SJSA1 (cell line): ENCODE data around the gene DOK7. TPM values are rescaled to one million over a fixed set of nuclear protein-coding genes. Genes with fewer than 3 reads are reported as not detected.

Source experiments
- DNase-seq, 2 experiments: peaks; one replicate each; pipeline ENCODE4 v3.0.0-alpha.2; 2015 to 2020; ENCODE audit warnings: low spot score in 2 of 2, low read depth in 1 of 2
- H3K27ac ChIP-seq: fragments of 250-450 bp; sonication (Bioruptor Pico); 2 replicates; pipeline ENCODE4 v1.5.1; 2020; ENCODE audit warnings: mild to moderate bottlenecking, moderate library complexity
- H3K27me3 ChIP-seq: fragments of 250-450 bp; sonication (Bioruptor Pico); replicated peaks from 2 replicates; pipeline ENCODE4 v1.5.1; 2020; ENCODE audit warnings: mild to moderate bottlenecking, moderate library complexity
- H3K36me3 ChIP-seq: fragments of 250-450 bp; sonication (Bioruptor Pico); 2 replicates; pipeline ENCODE4 v1.5.1; 2020; ENCODE audit warnings: mild to moderate bottlenecking
- H3K4me1 ChIP-seq: fragments of 250-450 bp; sonication (Bioruptor Pico); replicated peaks from 2 replicates; pipeline ENCODE4 v1.6.1; 2021; ENCODE audit warnings: mild to moderate bottlenecking
- H3K4me3 ChIP-seq: fragments of 250-450 bp; sonication (Bioruptor Pico); 2 replicates; pipeline ENCODE4 v1.5.1; 2020; ENCODE audit warnings: mild to moderate bottlenecking
- H3K9me3 ChIP-seq: fragments of 250-450 bp; sonication (Bioruptor Pico); replicated peaks from 2 replicates; pipeline ENCODE4 v1.5.1; 2020; ENCODE audit warnings: mild to moderate bottlenecking
- total RNA-seq: library from RNA; depleted of rRNA; stranded (reverse); fragments of >200 nt; shearing (Covaris generic); gene quantifications from 2 replicates; pipeline ENCODE4 v1.2.3, GENCODE V29; 2014

Gene DOK7
- total RNA-seq, 1 experiment from 2014 or later = 0.05 TPM

DNA sequence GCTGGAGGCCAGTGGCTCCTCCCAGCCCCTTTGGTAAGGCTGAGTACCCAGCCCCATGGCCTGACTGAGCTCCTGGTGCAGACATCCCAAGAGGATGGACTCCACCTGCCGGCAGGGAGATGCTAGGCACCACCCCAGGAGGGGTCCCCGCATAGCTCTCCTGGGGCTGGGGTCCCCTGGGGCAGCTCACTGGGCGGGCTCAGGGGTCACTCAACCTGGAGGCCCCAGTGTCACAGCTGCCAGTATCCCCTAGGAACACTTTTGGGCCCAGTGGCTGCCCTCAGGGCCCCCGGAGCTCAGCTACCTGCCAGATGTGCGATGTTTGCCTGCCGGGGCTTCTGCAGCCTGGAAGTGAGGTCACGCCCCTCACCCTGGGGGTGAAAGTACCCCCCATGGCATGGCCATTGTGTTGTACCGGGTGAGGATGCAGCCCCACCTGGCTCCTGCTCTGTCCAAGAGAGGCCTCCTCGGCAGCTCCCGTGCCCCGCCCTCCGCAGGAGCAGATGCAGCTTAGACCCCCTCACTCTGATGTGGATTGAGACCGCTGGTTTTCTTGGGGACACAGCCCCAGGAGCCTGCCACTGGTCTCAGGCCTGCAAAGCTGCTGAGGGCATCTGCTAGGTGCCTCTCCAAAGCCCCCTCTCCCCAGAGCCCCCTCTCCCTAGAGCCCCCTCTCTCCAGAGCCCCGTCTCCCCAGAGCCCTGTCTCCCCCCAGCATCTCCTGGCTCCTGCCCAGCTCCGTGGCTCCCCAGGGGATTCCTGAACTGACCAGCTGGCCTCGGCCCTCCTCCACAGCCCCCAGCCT is 28.0 kb upstream of the DOK7 start:
- no peaks in the 10 kb centered on the region for H3K9me3 ChIP-seq
- H3K4me3 ChIP-seq = no peak overlapping the region
- no peak overlapping the region for H3K27ac ChIP-seq
- DNase-seq = no peak
- peaks cover 30% of the 10 kb centered on the region for H3K4me1 ChIP-seq
- no peaks in the 10 kb centered on the region for H3K27me3 ChIP-seq
- H3K36me3 ChIP-seq = peaks cover 26% of the 10 kb centered on the region

DNA sequence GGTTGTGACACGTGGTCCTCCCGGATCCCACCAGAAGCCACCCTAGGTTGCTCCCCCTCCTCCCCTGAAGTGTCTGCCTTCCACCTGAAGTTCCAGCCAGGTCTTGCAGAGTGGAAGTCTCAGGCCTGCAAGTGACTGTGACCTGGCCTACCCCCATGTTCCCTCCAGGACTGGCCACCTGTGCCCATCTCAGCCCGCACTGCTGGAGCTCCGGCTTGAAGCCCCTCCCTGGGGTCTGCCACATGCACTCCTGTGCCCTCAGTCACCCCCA is 27.5 kb upstream of the DOK7 start:
- Histone ChIP-seq H3K36me3 (peaks cover 21% of the 10 kb centered on the region), H3K4me1 (peaks cover 28% of the 10 kb centered on the region), H3K27me3 (no peaks in the 10 kb centered on the region), H3K4me3 (no peak overlapping the region), H3K27ac (no peak overlapping the region), H3K9me3 (no peaks in the 10 kb centered on the region)
- DNase-seq = no peak

DNA sequence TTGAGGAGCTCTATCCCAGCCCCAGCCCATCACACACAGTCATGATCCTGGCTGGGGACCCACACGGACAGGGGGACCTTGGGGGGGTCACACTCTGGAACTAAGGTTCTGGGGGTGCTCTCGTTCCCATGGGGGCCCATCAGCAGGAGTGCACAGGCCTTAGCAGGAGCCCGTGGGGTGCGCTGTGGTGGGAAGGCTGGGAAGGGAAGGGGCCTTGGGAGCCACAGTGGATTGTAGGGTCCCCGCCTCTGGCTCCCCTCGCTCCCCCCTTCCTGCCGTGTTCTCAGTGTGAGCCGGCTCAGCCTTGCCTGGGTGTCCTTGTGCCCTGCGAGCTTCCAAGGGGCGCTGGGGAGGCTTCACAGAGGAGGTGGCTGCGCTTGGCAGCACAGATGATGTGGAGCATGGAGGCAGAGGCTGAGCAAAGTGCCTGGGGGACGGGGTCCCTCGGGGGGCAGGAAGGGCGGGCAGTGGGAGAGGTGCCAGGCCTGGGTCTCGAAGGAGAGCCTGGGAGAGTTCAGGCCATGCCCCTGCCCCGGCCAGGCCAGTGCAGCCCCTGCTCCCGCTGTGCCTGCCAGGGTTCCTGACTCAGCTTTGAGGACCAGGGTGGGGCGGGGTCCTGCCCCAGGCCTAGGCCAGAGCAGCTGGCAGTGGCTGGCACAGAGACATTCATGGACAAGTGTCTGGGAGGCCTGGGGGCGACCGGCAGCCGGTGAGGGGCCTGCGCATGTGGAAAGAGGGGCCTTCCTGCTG is 26.9 kb upstream of the DOK7 start:
- Histone ChIP-seq H3K27ac (0 out of 2 replicates have a peak overlapping the region, but pooled peaks have one; percentile 13), H3K36me3 (peaks cover 14% of the 10 kb centered on the region), H3K4me1 (peaks cover 34% of the 10 kb centered on the region), H3K4me3 (no peak overlapping the region), H3K27me3 (no peaks in the 10 kb centered on the region), H3K9me3 (no peaks in the 10 kb centered on the region)
- no peak for DNase-seq

DNA sequence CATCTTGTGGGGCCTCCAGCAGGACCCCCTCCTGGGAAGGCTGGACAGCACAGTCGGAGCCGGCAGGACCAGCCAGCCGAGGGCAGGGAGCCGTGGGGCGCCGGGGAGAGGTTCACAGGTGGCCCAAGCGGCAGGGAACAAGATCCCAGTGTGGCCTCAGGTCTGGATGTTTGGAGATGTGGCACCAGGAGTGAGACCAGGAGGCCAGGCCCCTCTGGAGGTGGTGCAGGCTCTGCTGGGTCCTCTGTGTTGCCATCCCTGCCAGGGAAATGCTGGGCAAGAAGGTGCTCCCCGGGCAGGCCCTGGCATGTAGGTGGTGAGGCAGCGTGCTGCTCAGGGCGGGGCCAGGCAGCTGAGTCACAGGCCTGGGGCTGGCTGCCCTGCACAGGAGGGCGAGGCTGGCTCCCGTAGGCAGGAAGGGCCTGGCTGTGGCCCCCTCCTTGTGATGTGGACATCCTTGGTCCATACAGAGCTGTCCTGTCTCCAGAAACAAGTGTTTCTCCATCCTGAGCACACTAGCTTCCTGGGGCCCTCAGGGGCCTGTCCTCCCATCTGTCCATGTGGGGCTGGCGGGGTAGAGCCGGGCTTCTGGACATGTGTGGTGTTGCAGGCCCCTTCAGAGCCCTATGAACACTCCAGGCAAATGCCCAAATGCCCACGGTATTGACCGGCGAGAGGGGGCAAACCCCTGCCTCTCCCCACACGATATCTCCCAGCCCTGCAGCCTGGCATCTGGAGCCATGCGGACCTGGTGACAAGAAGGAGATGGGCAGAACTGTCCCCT is 26.1 kb upstream of the DOK7 start:
- 0 out of 2 replicates have a peak overlapping the region, but pooled peaks have one; percentile 13 for H3K27ac ChIP-seq
- no peaks in the 10 kb centered on the region for H3K9me3 ChIP-seq
- H3K4me3 ChIP-seq = no peak overlapping the region
- H3K27me3 ChIP-seq = no peaks in the 10 kb centered on the region
- peak; percentile 47 to 55 for DNase-seq
- H3K36me3 ChIP-seq = peaks cover 9% of the 10 kb centered on the region; the same call in 1 of the 2 replicates
- peaks cover 36% of the 10 kb centered on the region for H3K4me1 ChIP-seq

DNA sequence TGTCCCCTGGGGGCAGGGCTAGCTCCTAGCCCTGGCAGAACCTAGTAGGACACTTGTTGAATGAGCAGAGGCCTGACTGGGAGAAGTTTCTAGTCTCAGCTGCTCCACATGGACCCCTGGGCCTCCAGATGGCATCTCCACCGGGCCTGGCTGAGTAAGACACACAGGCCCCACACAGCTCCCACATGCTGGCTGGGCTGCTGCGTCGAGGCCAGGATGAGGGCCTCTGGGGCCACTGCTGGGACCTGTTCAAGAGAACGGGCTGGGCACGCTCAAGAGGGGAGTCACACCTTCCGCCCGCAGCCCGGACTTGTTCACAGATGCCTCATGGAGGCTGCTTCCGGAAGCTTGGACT is 25.5 kb upstream of the DOK7 start:
- no peak overlapping the region for H3K27ac ChIP-seq
- no peak for DNase-seq
- H3K4me3 ChIP-seq = no peak overlapping the region
- H3K36me3 ChIP-seq = peaks cover 6% of the 10 kb centered on the region; the same call in 1 of the 2 replicates
- peaks cover 36% of the 10 kb centered on the region for H3K4me1 ChIP-seq
- no peaks in the 10 kb centered on the region for H3K27me3 ChIP-seq
- no peaks in the 10 kb centered on the region for H3K9me3 ChIP-seq

DNA sequence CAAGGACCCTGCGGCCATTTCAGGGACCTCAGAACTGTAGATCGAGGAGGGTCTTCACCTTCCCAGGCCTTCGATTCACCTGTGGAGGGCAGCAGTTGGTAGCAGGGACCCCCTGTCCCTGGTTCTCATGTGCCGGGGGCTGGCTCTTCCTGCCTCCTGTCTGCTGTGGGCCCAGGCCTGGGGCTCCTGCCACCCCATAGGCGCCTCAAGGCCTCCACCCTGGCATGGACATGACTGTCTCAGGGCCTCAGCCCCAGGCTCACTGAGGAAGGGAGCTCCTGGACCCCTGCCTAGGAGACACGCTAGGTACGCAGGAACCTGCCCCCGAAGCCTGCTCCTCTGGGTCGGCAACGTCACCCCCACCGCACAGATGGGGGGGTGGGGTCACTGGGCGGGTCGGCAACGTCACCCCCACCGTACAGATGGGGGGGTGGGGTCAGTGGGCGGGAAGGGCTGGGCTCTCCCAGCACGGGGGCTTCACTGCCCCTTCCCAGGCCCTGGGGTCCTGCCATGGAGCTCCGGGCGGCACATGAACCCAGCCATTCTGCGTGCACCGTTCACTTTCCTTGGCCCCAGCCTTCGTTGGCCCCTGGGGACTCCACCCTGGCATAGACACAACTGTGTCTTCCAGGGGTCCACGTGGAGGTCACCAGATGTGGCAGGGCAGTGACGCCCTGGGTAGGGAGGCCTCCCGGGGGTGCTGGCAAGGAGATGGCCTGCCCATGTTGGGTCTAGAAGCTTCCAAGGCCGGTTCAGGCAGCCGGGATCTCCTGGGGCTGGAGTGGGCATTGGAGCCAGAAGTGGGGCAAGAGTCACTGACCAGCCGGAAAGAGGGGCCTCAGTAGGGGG is 24.9 kb upstream of the DOK7 start:
- no peaks in the 10 kb centered on the region for H3K27me3 ChIP-seq
- H3K4me3 ChIP-seq = no peak overlapping the region
- H3K4me1 ChIP-seq = peaks cover 36% of the 10 kb centered on the region
- H3K27ac ChIP-seq = no peak overlapping the region
- H3K36me3 ChIP-seq = no peaks in the 10 kb centered on the region
- H3K9me3 ChIP-seq = no peaks in the 10 kb centered on the region
- DNase-seq = no peak

DNA sequence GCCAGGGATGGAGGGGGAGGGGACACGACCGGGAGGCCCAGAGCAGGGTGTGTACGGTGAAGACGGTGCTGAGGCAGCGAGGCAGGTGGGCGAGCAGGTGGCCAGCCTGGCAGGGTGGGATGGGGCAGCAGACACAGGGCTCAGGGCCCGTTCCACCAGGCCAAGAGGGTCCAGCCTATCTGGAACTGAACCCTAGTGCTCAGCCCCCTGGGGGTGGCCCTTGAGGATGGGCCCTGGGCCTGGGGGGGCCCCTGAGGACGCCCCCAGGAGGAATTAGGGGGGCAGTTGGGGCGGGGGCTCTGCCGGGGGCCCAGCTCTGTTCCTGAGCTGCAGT is 24.3 kb upstream of the DOK7 start:
- H3K4me1 ChIP-seq = peaks cover 36% of the 10 kb centered on the region
- no peaks in the 10 kb centered on the region for H3K9me3 ChIP-seq
- no peaks in the 10 kb centered on the region for H3K27me3 ChIP-seq
- H3K4me3 ChIP-seq = no peak overlapping the region
- no peak for DNase-seq
- H3K27ac ChIP-seq = no peak overlapping the region
- no peaks in the 10 kb centered on the region for H3K36me3 ChIP-seq

DNA sequence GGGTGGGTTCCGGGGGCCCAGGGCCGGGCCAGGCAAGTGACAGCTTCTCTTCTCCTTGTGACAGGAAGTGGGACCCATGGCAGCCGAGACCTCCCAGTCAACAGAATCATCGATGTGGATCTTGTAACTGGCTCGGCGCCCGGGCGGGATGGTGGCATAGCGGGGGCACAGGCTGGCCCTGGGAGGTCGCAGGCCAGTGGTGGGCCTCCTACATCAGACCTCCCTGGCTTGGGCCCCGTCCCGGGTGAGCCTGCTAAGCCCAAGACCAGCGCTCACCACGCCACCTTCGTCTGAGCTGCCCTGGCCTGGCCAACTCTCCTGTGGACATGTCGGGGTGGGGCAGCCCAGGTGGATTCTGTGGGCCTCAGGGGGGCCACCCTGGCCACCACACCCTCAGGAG is 23.7 kb upstream of the DOK7 start:
- Histone ChIP-seq H3K36me3 (no peaks in the 10 kb centered on the region), H3K27me3 (no peaks in the 10 kb centered on the region), H3K4me3 (no peak overlapping the region), H3K27ac (no peak overlapping the region), H3K4me1 (peaks cover 36% of the 10 kb centered on the region), H3K9me3 (no peaks in the 10 kb centered on the region)
- no peak for DNase-seq

DNA sequence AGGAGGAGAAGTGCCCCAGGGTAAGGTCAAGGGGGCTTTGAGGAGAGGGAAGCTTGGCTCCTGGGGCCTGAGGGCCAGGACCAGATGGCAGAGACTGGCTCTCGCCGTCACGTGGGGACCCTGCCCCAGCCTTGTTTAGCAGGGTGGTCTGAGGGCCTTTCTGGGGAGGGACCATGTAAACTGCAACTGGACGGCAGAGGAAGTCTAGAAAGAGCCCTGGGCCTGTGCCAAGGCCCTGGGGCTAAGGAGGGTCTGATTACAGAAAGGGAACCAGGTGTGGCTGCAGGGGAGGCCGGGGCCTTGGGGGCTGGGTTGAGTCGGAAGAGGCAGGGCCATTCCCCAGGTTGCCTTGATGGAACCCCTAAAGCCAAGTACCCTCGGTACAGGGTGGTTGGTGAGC is 23.1 kb upstream of the DOK7 start:
- DNase-seq = no peak
- no peak overlapping the region for H3K4me3 ChIP-seq
- H3K4me1 ChIP-seq = peaks cover 36% of the 10 kb centered on the region
- no peaks in the 10 kb centered on the region for H3K9me3 ChIP-seq
- no peak overlapping the region for H3K27ac ChIP-seq
- H3K36me3 ChIP-seq = no peaks in the 10 kb centered on the region
- no peaks in the 10 kb centered on the region for H3K27me3 ChIP-seq

DNA sequence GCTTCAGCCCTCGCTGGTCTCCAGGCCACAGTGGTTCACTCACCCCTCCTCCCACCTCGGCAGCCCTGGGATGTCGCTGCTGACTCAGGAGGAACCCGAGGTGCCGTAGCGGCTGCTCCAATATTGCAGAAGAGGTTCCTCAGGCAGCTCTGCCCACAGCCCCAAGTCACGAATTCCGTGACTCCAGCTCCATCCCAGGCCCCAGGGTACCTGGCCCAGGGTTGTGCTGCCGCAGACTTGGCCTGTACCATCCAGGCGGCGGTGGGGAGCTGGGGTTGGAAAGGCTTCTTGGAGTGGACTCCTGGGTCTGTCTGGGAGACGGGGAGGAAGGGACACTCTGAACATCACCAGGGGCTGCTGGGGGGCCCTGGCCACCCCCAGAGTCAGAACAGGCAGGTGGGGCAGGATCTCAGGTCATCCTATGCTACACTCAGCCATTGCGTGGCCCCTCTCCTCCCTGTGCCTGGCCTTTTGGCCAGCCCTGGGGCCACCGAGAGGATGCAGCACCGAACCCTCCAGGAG is 22.1 kb upstream of the DOK7 start:
- H3K4me1 ChIP-seq = peaks cover 36% of the 10 kb centered on the region
- no peaks in the 10 kb centered on the region for H3K9me3 ChIP-seq
- DNase-seq = peak; percentile 34 to 55

DNA sequence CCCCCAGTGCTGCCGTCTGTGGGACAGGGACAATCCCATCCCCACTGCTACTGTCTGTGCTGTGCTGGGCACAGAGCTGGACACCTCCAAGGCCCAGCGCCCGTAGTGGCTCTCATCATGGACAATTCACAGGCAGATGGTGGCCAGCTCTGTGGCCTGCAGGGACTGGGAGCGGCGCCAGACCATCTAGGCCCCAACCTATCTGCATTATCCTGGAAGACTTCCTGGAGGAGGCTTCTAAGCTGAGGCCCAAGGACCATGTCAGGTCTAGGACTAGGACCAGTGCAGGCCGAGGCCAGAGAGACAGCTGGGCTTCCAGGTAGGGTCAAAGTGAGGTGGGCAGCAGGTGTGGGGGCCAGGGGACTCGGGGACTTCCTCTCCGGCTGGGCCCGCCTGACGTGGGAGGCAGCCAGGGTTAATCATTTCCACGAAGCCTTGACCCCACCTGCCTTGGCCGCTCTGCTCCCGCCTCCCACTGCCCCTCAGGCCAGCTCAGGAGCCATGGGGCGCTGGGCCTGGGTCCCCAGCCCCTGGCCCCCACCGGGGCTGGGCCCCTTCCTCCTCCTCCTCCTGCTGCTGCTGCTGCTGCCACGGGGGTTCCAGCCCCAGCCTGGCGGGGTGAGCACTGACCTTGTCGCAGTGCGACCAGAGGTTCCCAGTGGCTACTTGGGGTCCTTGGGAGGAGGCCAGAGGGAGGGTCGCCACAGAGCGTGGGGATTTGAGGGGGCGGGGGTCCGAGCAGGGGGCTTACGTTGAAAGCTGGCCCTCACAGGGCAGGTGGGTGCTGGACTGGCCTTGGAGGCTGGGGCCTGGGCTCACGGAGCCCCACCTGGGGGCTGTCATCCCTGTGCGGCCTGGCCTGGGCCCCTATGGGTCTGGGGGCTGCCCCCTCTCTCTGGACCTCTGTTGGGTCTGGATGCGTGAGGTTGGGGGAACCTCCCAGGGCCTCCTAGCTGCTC is 21.3 kb upstream of the DOK7 start, which contains the start of gene HGFAC:
Gene HGFAC (plus strand): TSS at position 468 of the 959 bp plus-strand sequence. CDS start 34 bp downstream, at position 502.
- H3K27me3 ChIP-seq = no peaks in the 10 kb centered on the region
- no peak within 1 kb of the TSS for H3K4me3 ChIP-seq
- H3K4me1 ChIP-seq = peaks cover 29% of the 10 kb centered on the region
- no peak within 1 kb of the TSS for H3K27ac ChIP-seq
- H3K36me3 ChIP-seq = no peaks in the 10 kb centered on the region
- no peak for DNase-seq
- H3K9me3 ChIP-seq = no peaks in the 10 kb centered on the region

More for the DNA sequence above, 22.1 kb upstream of the DOK7 start:
- Histone ChIP-seq H3K27me3 (no peaks in the 10 kb centered on the region), H3K36me3 (no peaks in the 10 kb centered on the region), H3K27ac (no peak overlapping the region), H3K4me3 (no peak overlapping the region)

DNA sequence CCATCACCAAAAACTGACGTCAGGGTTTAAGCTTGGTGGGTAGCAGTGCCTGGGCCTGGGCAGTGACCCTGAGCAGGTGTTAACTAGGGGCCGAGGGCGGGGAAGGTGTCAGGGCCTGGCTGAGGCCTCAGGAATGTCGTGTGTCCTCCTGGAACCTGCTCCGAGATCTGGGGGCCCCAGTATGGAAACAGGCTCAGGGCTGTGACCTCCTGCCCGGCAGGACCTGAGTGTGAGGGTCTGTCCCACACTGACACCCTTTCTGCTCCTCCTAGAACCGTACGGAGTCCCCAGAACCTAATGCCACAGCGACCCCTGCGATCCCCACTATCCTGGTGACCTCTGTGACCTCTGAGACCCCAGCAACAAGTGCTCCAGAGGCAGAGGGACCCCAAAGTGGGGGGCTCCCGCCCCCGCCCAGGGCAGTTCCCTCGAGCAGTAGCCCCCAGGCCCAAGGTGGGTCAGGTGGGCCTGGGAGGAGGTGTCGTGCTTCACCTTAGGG is 20.6 kb upstream of the DOK7 start:
- Histone ChIP-seq H3K9me3 (no peaks in the 10 kb centered on the region), H3K4me3 (no peak overlapping the region), H3K36me3 (no peaks in the 10 kb centered on the region), H3K27me3 (no peaks in the 10 kb centered on the region), H3K27ac (no peak overlapping the region), H3K4me1 (peaks cover 21% of the 10 kb centered on the region)
- no peak for DNase-seq
